SW480 (cell line): ENCODE measurements around the gene NEGR1.

Experiments used
- DNase-seq: peaks from one replicate; pipeline ENCODE4 v3.0.0-alpha.2; 2016; ENCODE audit warnings: low spot score

Gene NEGR1

DNA sequence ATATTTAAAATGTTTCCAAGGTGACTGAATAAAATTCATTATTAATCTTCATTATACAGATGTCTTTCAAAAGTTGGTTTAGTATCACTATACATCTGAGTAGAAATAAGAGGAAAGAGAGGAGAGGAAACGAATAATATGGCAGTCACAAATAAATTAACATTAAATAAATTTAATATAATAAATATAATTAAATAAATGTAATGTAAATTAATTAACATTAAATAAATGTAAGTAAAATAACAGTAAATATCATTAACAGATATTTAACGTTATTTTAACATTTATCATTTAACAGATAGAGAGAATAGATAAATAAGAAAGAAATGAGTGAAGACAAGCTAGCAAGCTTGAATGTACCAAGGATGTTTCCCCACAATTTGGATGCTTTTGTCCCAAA lies 592.7 kb downstream of the NEGR1 start:
- DNase-seq = no peak

- DNase-seq = no peak
These were observed 595.0 kb downstream of the NEGR1 start for GRCh38 chr1:71687376-71687775.

GRCh38 chr1:71676979-71677925 lies 605.1 kb downstream of the NEGR1 start:
- DNase-seq = no peak

- no peak for DNase-seq
These were observed 614.3 kb downstream of the NEGR1 start for GRCh38 chr1:71668065-71668464.

- DNase-seq = no peak
These were observed 615.1 kb downstream of the NEGR1 start for GRCh38 chr1:71667216-71667615.

GRCh38 chr1:71666609-71667008 lies 615.7 kb downstream of the NEGR1 start:
- no peak for DNase-seq

DNA sequence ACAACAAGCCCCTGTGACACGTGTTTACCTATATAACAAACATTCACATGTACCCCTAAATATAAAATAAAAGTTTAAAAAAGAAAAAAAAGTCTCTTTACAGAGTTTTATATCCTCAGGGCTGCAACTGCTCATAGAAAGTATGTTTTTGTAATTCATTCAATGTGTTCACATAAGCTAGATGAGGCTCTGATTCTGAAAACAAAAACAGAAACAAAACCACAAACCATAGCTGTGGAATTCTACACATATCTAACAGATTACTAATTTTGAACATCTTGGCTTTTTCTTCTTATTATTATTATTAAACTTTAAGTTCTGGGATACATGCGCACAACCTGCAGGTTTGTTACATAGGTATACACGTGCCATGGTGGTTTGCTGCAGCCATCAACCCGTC lies 621.9 kb downstream of the NEGR1 start:
- DNase-seq = no peak

DNA sequence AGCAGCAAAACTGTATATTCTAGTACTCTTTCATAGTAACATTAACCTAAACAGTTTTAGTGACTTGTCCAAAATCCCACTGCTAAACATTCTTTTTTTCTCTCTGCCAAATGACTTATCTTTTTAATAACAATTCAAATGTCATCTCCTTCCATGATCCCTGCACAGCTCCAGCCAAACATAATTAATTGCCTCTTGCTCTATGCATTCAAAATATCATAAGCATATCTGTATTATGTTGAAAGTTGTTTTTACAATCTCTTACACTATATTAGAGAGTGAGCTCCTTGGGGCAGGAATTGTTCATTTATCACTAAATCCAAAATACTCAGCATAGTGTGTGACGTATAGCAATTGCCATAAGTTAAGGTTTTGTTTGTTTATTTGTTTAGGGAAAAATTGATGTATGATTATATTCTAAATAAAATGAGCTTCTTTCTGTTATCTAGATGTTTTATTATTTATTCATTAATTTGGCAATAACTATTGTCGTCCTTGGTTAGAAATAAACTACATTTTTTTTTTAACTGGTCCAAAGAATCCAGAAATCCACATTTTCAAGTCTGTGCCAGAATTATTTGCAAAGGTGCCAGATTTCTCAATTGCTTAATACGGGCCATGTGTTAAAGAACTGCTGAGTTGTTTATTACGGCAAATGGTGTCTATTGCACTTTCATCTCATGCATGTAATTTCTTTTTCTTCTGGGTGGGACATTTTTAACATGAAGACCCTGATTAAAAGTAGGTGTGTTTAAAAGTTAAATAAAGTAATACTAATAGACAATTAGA lies 624.3 kb downstream of the NEGR1 start:
- DNase-seq = no peak

- DNase-seq = no peak
These were observed 625.4 kb downstream of the NEGR1 start for GRCh38 chr1:71656902-71657301.

- no peak for DNase-seq
These were observed 626.7 kb downstream of the NEGR1 start for GRCh38 chr1:71655604-71656003.

DNA sequence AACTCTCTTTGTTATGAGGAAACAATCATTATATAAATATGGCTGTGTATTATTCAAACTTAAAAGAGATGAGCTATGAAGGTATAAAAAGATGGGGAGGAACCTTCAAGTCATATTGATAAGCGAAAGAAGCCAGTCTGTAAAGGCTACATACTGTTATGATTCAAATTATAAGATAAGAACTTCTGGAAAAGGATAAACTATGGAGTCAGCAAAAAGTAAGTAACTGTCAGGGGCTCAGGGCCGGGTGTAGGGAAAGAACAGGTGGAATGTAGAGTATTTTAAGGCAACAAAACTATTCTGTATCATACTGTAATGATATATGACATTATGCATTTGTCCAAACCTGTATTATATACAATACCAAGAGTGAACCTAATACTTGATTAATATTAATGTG lies 628.4 kb downstream of the NEGR1 start:
- DNase-seq = no peak

DNA sequence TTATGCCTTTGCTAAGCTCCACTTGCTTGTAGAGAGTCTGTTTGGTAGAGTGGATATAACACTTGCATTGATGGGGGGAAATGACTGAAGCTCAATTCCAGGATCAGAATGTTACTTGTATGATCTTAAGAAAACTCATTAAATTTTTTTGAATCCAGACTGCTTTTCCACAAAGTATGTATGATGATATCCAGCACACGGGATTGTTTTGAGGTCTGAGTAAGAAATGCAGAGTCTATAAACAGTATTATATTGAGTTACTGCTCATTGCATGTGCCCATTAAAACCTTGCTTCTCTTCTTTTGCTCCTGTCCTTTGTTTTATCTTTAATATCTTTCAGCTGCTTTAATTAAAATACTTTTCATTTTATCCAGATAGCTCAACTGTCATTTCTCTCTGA lies 631.1 kb downstream of the NEGR1 start:
- DNase-seq = no peak

GRCh38 chr1:71650119-71650518 lies 632.2 kb downstream of the NEGR1 start:
- DNase-seq = no peak

- no peak for DNase-seq
These were observed 632.7 kb downstream of the NEGR1 start for GRCh38 chr1:71649608-71650007.

- DNase-seq = no peak
These were observed 634.6 kb downstream of the NEGR1 start for GRCh38 chr1:71647513-71648300.

- DNase-seq = no peak
These were observed 637.3 kb downstream of the NEGR1 start for GRCh38 chr1:71645015-71645414.

DNA sequence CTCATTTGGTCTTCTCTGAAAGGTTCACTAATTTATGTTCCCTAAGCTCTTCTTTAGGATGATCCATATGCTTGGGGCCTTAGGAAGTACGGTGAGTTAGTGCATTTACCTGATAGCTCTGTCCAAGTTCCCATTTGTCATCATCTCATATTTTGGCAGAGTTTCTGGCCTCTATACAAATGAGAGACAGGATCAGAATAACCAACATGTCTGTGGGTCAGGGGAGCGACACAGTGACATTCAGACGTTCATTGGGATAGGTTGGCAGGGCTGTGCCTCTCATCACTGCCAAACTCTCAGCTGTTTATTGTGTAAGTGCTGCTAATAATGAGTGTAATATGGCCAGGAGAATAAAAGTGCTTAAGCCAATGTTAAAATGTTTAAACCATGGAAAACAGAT lies 640.4 kb downstream of the NEGR1 start:
- no peak for DNase-seq

GRCh38 chr1:71640998-71641397 lies 641.3 kb downstream of the NEGR1 start:
- DNase-seq = no peak

DNA sequence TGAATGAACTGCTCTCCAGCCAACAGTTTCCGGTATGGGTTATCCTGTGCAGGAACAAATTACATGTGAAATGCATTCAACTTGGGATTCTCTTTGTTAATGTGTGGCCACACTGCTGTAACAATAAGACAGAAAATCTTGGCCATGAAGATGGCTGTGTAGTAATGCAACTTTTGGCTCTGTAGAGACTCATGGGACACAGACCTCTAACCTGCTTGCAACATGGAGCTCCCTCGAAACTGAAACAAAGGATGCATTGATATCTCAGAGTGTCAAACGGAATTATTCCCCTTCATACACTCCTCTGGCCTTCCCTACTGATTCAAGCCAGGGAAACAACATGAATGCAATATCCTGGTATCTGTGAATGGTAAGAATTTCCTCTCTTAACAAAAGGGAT lies 642.2 kb downstream of the NEGR1 start:
- no peak for DNase-seq

GRCh38 chr1:71638081-71638766 lies 644.1 kb downstream of the NEGR1 start:
- no peak for DNase-seq

- no peak for DNase-seq
These were observed 646.8 kb downstream of the NEGR1 start for GRCh38 chr1:71635568-71635967.

- no peak for DNase-seq
These were observed 648.2 kb downstream of the NEGR1 start for GRCh38 chr1:71634159-71634558.
